K562 (cell line): ENCODE measurements around the gene TUBD1. TPM values are rescaled to one million over a fixed set of nuclear protein-coding genes. Genes with fewer than 3 reads are reported as not detected.

ENCODE experiments used
- BACH1 ChIP-seq: fragments of 200-800 bp; sonication (Bioruptor generic); IDR thresholded peaks from 2 replicates; pipeline ENCODE4 v1.6.1; 2016; ENCODE audit warnings: missing genetic modification characterization, missing compliant biosample characterization
- COPS2 ChIP-seq: fragments of 450-650 bp; conservative IDR thresholded peaks from 2 replicates; pipeline ENCODE4 v1.6.1; 2016; ENCODE audit warnings: mild to moderate bottlenecking, moderate library complexity
- DDX20 ChIP-seq: fragments of 450-650 bp; IDR thresholded peaks from 2 replicates; pipeline ENCODE4 v1.6.1; 2016; ENCODE audit warnings: missing genetic modification characterization, low read depth, mild to moderate bottlenecking, missing compliant biosample characterization, moderate library complexity
- FOXA1 ChIP-seq: fragments of 450-650 bp; IDR thresholded peaks from 2 replicates; pipeline ENCODE4 v1.6.1; 2016; ENCODE audit warnings: mild to moderate bottlenecking, borderline replicate concordance
- GABPB1 ChIP-seq: sonication (generic); formaldehyde crosslinking; IDR thresholded peaks from 2 replicates; pipeline ENCODE4 v1.8.0; 2022; ENCODE audit warnings: mild to moderate bottlenecking, missing genetic modification reagents
- GTF2F1 ChIP-seq: IDR thresholded peaks from 2 replicates; pipeline ENCODE4 v1.6.1; 2011; ENCODE audit warnings: low read depth, low read length, improper control_type of control experiment
- HES1 ChIP-seq: fragments of 450-650 bp; IDR thresholded peaks from 2 replicates; pipeline ENCODE4 v1.6.1; 2016; ENCODE audit warnings: low read depth, mild to moderate bottlenecking, moderate library complexity
- HNRNPH1 ChIP-seq: fragments of 200-400 bp; formaldehyde crosslinking; optimal IDR thresholded peaks from 2 replicates; pipeline ENCODE3; 2017; ENCODE audit warnings: low read depth, mild to moderate bottlenecking, low read length, moderate library complexity
- HNRNPUL1 ChIP-seq: fragments of 200-400 bp; formaldehyde crosslinking; IDR thresholded peaks from 2 replicates; pipeline ENCODE4 v1.6.1; 2017; ENCODE audit warnings: low read length
- HOMEZ ChIP-seq: fragments of 250-450 bp; sonication (Bioruptor Pico); IDR thresholded peaks from 2 replicates; pipeline ENCODE4 v1.4.0; 2020; ENCODE audit warnings: mild to moderate bottlenecking, moderate library complexity
- KAT7 ChIP-seq: sonication (generic); formaldehyde crosslinking; IDR thresholded peaks from 2 replicates; pipeline ENCODE4 v1.8.0; 2022; ENCODE audit warnings: missing genetic modification reagents, mild to moderate bottlenecking, borderline replicate concordance
- NRF1 ChIP-seq, 2 experiments: fragments of 450-650 bp; IDR thresholded peaks in 1 of 2; conservative IDR thresholded peaks in 1 of 2; 2 replicates each; pipeline ENCODE4 v1.6.1; 2014; ENCODE audit warnings: mild to moderate bottlenecking in 2 of 2
- TBP ChIP-seq: optimal IDR thresholded peaks from 2 replicates; pipeline ENCODE3; 2011; ENCODE audit warnings: low read depth, low read length, improper control_type of control experiment
- TEAD4 ChIP-seq, 2 experiments: sonication (generic) in 1 of 2; formaldehyde crosslinking in 1 of 2; IDR thresholded peaks; 2 replicates each; pipeline versions ENCODE4 v1.6.1 to v1.8.0; 2012 to 2022; ENCODE audit warnings: borderline replicate concordance in 1 of 2, inconsistent platforms in 1 of 2, low read length in 1 of 2, mild to moderate bottlenecking in 1 of 2, missing genetic modification reagents in 1 of 2
- ZNF174 ChIP-seq: fragments of 250-450 bp; sonication (Bioruptor Pico); IDR thresholded peaks from 2 replicates; pipeline ENCODE4 v1.4.0; 2020; ENCODE audit warnings: mild to moderate bottlenecking
- ZNF184 ChIP-seq: sonication (generic); formaldehyde crosslinking; IDR thresholded peaks from 2 replicates; pipeline ENCODE4 v1.5.0; 2020; ENCODE audit warnings: missing genetic modification reagents
- ZNF282 ChIP-seq: sonication (generic); formaldehyde crosslinking; IDR thresholded peaks from 2 replicates; pipeline ENCODE4 v1.8.1; 2023; ENCODE audit warnings: missing genetic modification reagents
- ZNF324 ChIP-seq: fragments of 250-450 bp; sonication (Bioruptor Pico); IDR thresholded peaks from 2 replicates; pipeline ENCODE4 v1.4.0; 2020; ENCODE audit warnings: mild to moderate bottlenecking
- ZNF518B ChIP-seq: fragments of 250-450 bp; sonication (Bioruptor Pico); IDR thresholded peaks from 2 replicates; pipeline ENCODE4 v1.5.0; 2021; ENCODE audit warnings: mild to moderate bottlenecking, moderate library complexity
- ZNF551 ChIP-seq: fragments of 250-450 bp; sonication (Bioruptor Pico); IDR thresholded peaks from 2 replicates; pipeline ENCODE4 v1.5.0; 2021; ENCODE audit warnings: mild to moderate bottlenecking, moderate library complexity
- ZSCAN32 ChIP-seq: fragments of 450-650 bp; formaldehyde crosslinking; IDR thresholded peaks from 2 replicates; pipeline ENCODE4 v1.4.0; 2020; ENCODE audit warnings: mild to moderate bottlenecking, moderate library complexity
- polyA plus RNA-seq, 8 experiments: library from polyadenylated mRNA; depleted of rRNA in 4 of 8; stranded (reverse) in 5 of 8; unstranded in 3 of 8; fragments of >200 nt; fragmentation: Nextera tagmentation in 2 of 8; fragmentation: Illumina TruSeq in 1 of 8; extraction: Ambion mirVana in 2 of 8; extraction: Trizol in 1 of 8; gene quantifications; 2 replicates each; pipeline versions ENCODE4 v1.2.1 to v1.2.3, GENCODE V29; 2011 to 2014; ENCODE audit warnings: inconsistent platforms in 1 of 8, missing spikeins in 1 of 8
- total RNA-seq, 7 experiments: library from RNA; depleted of rRNA in 6 of 7; stranded (reverse); fragments of >200 nt in 6 of 7; fragmentation: Illumina TruSeq in 2 of 7; extraction: Trizol in 2 of 7; gene quantifications; 2 replicates each; pipeline versions ENCODE4 v1.2.1 to v1.2.3, GENCODE V29; 2011 to 2021; ENCODE audit warnings: low replicate concordance in 1 of 7

The TUBD1 gene
- total and polyA plus RNA-seq, 9 of the 15 experiments (the other 6 are each of a cell fraction or from before 2014, with no cell fraction given), result 10.8 to 35.3 (median 17.9) TPM

- TF ChIP-seq GABPB1 (0 out of 2 replicates have a peak, but pooled peaks have one; percentile 40), ZNF174 (CRISPR knock-in tag) (no peak), DDX20 (tag) (no peak), TBP (no peak), HNRNPH1 (no peak), ZSCAN32 (CRISPR knock-in tag) (no peak), ZNF184 (no peak), ZNF324 (no peak), ZNF282 (CRISPR knock-in tag) (no peak), HOMEZ (no peak), TEAD4 (IDR thresholded peaks at IDR 0.05; ENCODE audit: low read length) (no peak), TEAD4 (CRISPR knock-in tag; IDR thresholded peaks at IDR 0.05; ENCODE audit: borderline replicate concordance) (no peak), FOXA1 (no peak), ZNF518B (CRISPR knock-in tag) (no peak), HNRNPUL1 (no peak), NRF1 (conservative IDR thresholded peaks at IDR 0.05 in 1 of 2, IDR thresholded peaks at IDR 0.05 in 1 of 2) (no peak), COPS2 (no peak), ZNF551 (CRISPR knock-in tag) (peak; percentile 85), KAT7 (CRISPR knock-in tag) (no peak), BACH1 (no peak), GTF2F1 (no peak), HES1 (0 out of 2 replicates have a peak, but pooled peaks have one; percentile 11)
Observed at GRCh38 chr17:59838052-59838916, 54.5 kb downstream of the TUBD1 start (continued).
